ENCODE measurements around the gene PAX2. TPM values are rescaled to one million over a fixed set of nuclear protein-coding genes. Genes with fewer than 3 reads are reported as not detected.
A peak's percentile ranks its signal among the peaks of the same experiment; 100 is the strongest.

The PAX2 gene
- total and polyA plus RNA-seq, 2 of the 8 experiments (the other 6 are each of a cell fraction or from before 2014, with no cell fraction given): 0.02 TPM; not detected in 1

- TF ChIP-seq RAD21 (IDR thresholded peaks at IDR 0.05 in 1 of 2, conservative IDR thresholded peaks at IDR 0.05 in 1 of 2; ENCODE audit: low read depth in 2 of 2, low read length in 2 of 2) (no peak), RNF2 (IDR thresholded peaks at IDR 0.05; ENCODE audit: borderline replicate concordance, low read depth, low read length, missing control alignments, poor library complexity, severe bottlenecking) (peak; percentile 98)
Observed at GRCh38 chr10:100744136-100744986, 1.0 kb upstream of the PAX2 start (continued).

Data from H1 (cell line).